Measurements from ENCODE around the gene BIRC6.

The BIRC6 gene

GRCh38 chr2:32372519-32373182, 15.8 kb downstream of the BIRC6 start:
- DNase-seq: no peak

GRCh38 chr2:32375228-32375892, 18.5 kb downstream of the BIRC6 start:
- no peak for DNase-seq

- no peak for DNase-seq
Measured at GRCh38 chr2:32376756-32377155, 19.9 kb downstream of the BIRC6 start.

- no peak for DNase-seq
Measured at GRCh38 chr2:32377928-32378327, 21.1 kb downstream of the BIRC6 start.

GRCh38 chr2:32379352-32379751, 22.5 kb downstream of the BIRC6 start:
- DNase-seq: no peak

GRCh38 chr2:32383858-32384257, 27.0 kb downstream of the BIRC6 start:
- no peak for DNase-seq

GRCh38 chr2:32384529-32384928, 27.7 kb downstream of the BIRC6 start:
- peak in 1 of 2 donors; percentile 2 for DNase-seq

- no peak for DNase-seq
Measured at GRCh38 chr2:32386739-32387138, 29.9 kb downstream of the BIRC6 start.

- no peak for DNase-seq
Measured at GRCh38 chr2:32399221-32399620, 42.4 kb downstream of the BIRC6 start.

GRCh38 chr2:32402091-32402490, 45.3 kb downstream of the BIRC6 start:
- DNase-seq: no peak

GRCh38 chr2:32403782-32404181, 47.0 kb downstream of the BIRC6 start:
- no peak for DNase-seq

- no peak for DNase-seq
Measured at GRCh38 chr2:32404691-32405090, 47.9 kb downstream of the BIRC6 start.

- DNase-seq: no peak
Measured at GRCh38 chr2:32416519-32416918, 59.7 kb downstream of the BIRC6 start.

- no peak for DNase-seq
Measured at GRCh38 chr2:32417659-32418058, 60.8 kb downstream of the BIRC6 start.

GRCh38 chr2:32418778-32419177, 62.0 kb downstream of the BIRC6 start:
- DNase-seq: no peak

- no peak for DNase-seq
Measured at GRCh38 chr2:32422133-32422532, 65.3 kb downstream of the BIRC6 start.

GRCh38 chr2:32423536-32423935, 66.7 kb downstream of the BIRC6 start:
- no peak for DNase-seq

- no peak for DNase-seq
Measured at GRCh38 chr2:32424739-32425138, 67.9 kb downstream of the BIRC6 start.

GRCh38 chr2:32425719-32426141, 68.9 kb downstream of the BIRC6 start:
- no peak for DNase-seq

GRCh38 chr2:32427672-32428610, 71.1 kb downstream of the BIRC6 start:
- no peak for DNase-seq

- DNase-seq: no peak
Measured at GRCh38 chr2:32430804-32431203, 74.0 kb downstream of the BIRC6 start.

- no peak for DNase-seq
Measured at GRCh38 chr2:32436150-32436549, 79.3 kb downstream of the BIRC6 start.

- no peak for DNase-seq
Measured at GRCh38 chr2:32442020-32442467, 85.2 kb downstream of the BIRC6 start.

- DNase-seq: no peak
Measured at GRCh38 chr2:32446369-32446768, 89.5 kb downstream of the BIRC6 start.
